Measurements from ENCODE around the gene MED26.

Gene MED26

DNA sequence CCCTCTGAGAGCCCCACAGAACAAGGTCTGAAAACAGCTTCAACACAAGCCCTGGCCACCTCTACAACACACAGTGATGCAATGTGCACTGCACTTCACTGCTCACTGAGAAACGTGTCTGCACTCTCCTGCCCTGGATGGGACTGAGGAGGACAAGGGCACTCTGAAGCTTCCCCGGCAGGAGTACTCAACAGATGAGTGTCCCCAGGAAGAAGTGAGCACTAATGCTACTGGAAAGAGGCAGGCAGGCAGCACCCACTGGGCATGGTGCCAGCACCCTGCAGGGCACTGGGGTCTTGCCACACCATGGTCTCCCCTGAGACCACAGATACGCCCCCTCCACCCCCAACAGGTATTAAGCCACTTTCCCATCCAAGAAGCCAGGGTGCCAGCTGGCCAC is 38.1 kb downstream of the MED26 start:
- DNase-seq (ENCODE audit: low read depth in 2 of 2): no peak

GRCh38 chr19:16588824-16589577 is 39.0 kb downstream of the MED26 start:
- no peak for DNase-seq (ENCODE audit: low read depth in 2 of 2)

- peak in 1 of 2 donors; percentile 22 for DNase-seq (ENCODE audit: low read depth in 2 of 2)
These were observed 39.9 kb downstream of the MED26 start for GRCh38 chr19:16587833-16588823.

DNA sequence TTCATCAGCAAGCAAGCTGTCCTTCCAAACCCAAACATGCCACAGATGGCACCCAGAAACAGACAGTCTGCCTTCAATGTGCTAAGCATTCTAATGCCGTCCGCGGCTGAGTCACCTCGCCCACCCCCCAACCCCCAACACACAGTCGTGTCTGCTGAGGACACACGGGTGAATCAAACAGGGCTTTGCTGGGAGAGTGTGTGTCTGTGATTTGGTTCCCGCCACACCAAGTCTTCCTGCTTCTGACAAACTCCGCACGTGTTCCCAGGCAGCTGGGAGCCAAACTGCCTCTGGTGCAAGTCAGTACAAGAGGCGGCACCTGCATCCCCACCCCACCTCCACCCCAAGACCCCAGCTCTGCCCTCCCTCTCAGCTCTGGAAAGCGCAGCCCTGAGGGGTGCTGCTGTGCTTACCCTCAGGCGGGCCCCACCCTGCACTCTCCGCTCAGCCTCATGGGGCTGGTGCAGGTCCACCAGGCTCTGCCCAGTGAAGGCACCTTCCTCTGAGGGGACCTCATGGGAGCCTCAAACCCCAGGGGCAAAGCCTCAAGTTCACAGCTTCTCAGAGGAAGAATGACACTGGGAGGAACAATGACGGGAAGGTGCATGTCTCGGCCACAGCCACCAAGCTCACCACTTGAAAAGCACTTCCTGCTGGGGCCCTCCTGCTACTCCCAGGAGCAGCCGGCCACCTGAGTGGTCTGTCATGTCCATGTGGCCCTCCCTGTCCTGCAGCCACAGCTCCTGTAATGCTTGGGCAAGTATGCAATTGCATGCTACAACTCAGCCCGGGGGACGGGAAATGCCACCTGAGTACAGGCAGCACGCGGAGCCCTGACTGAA is 40.8 kb downstream of the MED26 start:
- DNase-seq (ENCODE audit: low read depth in 2 of 2): no peak

GRCh38 chr19:16586477-16586871 is 41.5 kb downstream of the MED26 start:
- DNase-seq (ENCODE audit: low read depth in 2 of 2): no peak

GRCh38 chr19:16585808-16586476 is 42.1 kb downstream of the MED26 start:
- no peak for DNase-seq (ENCODE audit: low read depth in 2 of 2)

DNA sequence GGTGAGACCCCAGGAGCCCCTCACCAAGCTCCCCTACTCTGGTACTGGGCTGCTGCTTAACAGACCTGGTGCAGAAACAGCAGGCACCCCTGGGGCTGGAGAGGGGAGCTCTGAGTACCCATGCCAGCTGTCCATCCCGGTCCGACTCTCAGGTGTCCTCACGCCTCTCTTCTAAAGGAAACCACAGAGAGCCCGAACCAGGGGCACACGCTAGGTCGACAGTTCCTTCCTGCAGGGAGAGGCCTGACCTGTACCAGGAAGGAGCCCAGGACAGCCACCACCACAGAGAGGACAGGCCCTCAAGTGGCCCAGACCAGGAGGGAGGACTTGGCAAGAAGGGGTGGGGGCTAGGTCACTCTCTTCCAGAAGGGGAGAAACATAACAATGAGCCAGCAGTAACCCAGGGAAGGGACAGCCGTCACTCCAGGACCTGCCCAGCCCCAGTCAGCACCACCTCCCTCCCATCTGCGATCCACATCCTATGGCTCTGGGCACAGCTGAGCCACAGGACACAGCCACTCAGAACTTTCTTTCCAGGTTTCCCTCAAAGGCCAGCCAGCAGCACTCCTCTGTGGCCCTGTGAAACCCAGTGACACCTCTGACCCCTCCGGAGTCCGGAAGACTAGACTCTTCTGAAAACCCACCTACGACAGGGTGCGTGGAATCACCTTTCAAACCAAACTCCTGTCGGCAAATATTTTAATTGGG is 42.8 kb downstream of the MED26 start:
- no peak for DNase-seq (ENCODE audit: low read depth in 2 of 2)

DNA sequence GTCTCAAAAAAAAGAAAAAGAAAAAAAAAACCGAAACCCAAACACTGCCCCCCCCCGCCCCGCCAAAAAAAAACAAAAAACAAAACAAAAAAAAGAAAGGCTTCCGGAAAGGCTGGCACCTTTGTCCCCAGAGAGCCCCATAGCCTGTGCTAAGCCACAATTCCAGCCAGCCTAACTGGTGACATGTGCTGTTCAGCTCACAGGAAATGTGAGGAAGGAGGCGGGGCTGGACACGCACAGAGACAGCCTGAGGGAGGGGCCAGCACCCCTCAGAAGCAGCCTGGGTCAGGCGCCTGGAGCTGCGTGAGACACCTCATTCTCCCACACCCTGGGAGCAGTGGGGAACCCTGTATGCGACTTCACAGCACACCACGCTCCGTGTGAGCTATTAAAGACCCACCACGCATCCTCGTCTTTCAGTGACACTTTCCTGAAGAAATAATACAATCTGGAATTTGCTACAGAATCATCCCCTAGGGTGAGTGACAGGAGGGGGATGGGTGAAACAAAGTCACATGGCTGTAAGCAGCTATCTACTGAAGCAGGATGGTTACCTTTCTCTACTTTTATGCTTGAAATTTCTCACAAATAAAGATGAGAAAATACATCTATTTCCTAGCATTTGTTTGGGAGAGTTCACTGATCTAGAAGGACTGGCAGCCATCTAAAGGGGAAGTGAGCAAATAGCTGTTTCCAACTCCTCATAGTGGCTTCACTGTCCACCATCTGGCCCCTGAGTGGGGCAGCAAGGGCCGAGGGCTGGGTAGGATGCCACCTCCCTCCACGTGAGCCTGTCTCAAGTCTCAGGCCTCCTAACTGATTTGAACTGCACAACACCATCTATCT is 43.5 kb downstream of the MED26 start:
- DNase-seq (ENCODE audit: low read depth in 2 of 2): peak; percentile 73 to 78

DNA sequence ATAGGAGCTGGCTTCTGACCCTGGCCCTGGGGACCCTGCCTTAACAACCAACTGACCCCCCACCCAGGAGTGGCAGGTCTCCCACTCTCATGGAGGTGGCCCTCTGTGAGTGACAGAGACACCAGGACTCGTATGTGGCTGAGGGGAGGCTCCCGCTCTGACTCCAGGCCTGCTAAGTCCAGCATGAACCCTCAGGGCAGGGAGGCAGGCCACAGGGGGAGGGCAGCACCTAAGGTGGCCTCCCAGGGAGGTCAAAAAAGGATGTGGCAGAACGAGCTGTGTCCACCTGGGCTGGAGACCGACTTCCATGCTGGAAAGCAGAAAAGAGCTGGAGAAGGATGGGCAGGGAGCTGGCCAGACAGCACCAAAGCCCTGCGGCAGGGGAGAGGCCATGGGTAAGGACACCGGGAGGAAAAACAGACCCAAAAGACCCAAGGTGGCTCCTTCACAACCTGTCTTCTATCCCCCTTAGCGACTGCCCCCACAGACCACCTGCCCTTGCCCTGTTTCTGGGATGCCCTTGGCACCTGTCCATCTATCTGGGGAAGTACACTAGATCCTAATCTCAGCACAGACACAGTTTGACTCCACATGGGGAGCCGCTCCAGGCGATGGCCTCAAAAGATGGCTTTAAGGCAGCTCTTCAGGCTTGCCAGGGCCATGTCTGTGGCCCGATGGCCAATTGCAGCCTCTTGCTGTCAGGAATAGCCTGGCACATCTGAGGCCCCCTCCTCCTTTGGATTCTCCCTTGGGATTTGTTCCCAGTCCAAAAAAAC is 45.3 kb downstream of the MED26 start:
- DNase-seq (ENCODE audit: low read depth in 2 of 2): no peak

GRCh38 chr19:16581971-16582343 is 46.0 kb downstream of the MED26 start:
- DNase-seq (ENCODE audit: low read depth in 2 of 2): no peak

GRCh38 chr19:16581145-16581970 is 46.6 kb downstream of the MED26 start:
- DNase-seq (ENCODE audit: low read depth in 2 of 2): no peak

DNA sequence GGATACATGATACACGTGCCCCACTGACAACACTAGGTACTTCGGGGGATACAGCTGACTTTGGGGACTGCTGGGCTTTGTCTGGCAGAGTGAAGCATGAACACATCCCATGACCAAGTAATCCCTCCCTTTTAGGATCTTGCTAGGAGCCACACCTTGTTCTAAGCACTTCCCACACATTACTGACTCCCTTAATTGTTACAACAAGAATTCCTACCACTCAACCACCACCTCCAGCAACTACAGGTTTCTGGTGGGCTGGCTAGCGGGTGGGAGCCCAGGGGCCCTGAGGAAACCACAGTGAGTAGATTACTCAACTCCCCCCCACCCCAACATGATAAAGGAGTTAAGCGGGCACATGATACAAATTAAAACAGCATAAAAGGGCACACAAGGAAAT is 48.6 kb downstream of the MED26 start:
- DNase-seq (ENCODE audit: low read depth in 2 of 2): no peak

DNA sequence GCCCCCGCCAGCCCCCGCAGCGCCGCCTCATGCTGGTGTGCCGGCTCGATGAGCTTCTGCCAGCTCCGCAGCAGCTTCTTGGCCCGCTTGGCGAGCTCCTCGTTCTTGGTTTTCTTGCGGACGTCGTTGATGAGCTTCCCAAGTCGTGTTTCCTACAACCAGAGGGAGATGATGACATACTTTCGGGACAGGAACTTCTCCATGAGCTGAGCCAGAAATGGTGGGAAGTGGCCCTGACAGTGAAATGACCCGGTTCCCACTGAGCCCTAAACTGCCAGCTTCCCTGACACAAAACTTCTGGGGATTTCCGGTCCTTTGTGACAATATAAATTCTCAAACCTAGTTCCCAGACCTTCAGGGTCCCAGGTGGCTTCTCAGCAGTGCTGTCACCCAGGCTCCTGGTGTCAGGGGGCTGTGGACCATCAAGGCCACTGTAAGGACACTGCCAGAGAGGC is 50.4 kb downstream of the MED26 start:
- DNase-seq (ENCODE audit: low read depth in 2 of 2): no peak

GRCh38 chr19:16576690-16577530 is 51.1 kb downstream of the MED26 start:
- DNase-seq (ENCODE audit: low read depth in 2 of 2): no peak

GRCh38 chr19:16575861-16576689 is 51.9 kb downstream of the MED26 start:
- no peak for DNase-seq (ENCODE audit: low read depth in 2 of 2)

DNA sequence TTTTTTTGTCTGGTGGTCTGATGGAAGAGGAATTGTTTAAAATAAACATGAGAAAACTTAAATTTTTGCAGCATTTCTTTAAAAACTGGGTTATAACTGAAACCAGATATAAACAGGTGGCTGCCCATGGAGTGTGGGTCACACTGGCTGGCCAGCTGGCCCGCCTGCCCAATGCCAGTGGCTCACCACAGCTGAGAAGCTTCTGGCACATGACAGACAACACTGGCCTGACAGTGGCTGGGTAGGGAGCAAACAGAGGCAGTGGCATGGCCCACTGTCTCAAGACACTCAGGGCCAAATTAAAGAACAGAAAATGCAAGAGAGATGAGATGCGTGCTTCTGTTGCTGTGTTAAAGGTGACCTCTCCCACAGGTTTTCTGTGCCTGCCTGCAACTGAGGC is 52.7 kb downstream of the MED26 start:
- no peak for DNase-seq (ENCODE audit: low read depth in 2 of 2)
